GM12878 (cell line): ENCODE measurements around the gene NHERF1. TPM values are rescaled to one million over a fixed set of nuclear protein-coding genes. Genes with fewer than 3 reads are reported as not detected.

Source experiments
- ATAC-seq: fragments of 200-7000 bp; cut with Tn5 transposase; 3 replicates; pipeline ENCODE4 v1.9.1; 2020; ENCODE audit warnings: mild to moderate bottlenecking, moderate library complexity
- BruUV-seq: library from RNA; stranded (reverse); fragments of 400-500 nt; replicated peaks from 2 replicates; lab custom pipeline; 2021; lab: Mats Ljungman, UMichigan
- CTCF ChIA-PET: fragments of 300-600 bp; sonication (Branson Sonifier 250); formaldehyde crosslinking; extraction: SDS; loops from one replicate; lab custom pipeline; 2021; ENCODE audit warnings: inconsistent platforms; lab: Yijun Ruan, JAX
- POLR2A ChIA-PET: fragments of 350-600 bp; formaldehyde crosslinking; extraction: SDS; loops from one replicate; lab custom pipeline; 2021; ENCODE audit warnings: inconsistent platforms; lab: Charles Lee
- RAD21 ChIA-PET: fragments of 300-600 bp; sonication (Branson Sonifier 250); formaldehyde crosslinking; loops from one replicate; lab custom pipeline; 2023; ENCODE audit warnings: antibody characterized with exemption; ENCODE audit not compliant: unreplicated experiment; lab: Charles Lee
- SMC1A ChIA-PET: fragments of 300-600 bp; sonication (Branson Sonifier 250); formaldehyde crosslinking; loops from one replicate; lab custom pipeline; 2023; ENCODE audit not compliant: unreplicated experiment, uncharacterized antibody; lab: Charles Lee
- DNase-seq: peaks from one replicate; pipeline ENCODE4 v3.0.0-alpha.2; 2011; ENCODE audit warnings: low read depth, low spot score
- FAIRE-seq: peaks from 3 replicates; lab custom pipeline; 2011; peaks lifted over from hg19 to GRCh38; lab: Jason Lieb, UNC
- H2AFZ ChIP-seq: 2 replicates; pipeline ENCODE4 v1.6.0; 2011; ENCODE audit warnings: low read depth, low read length, control low read depth; ENCODE audit not compliant: control insufficient read depth
- H3K27ac ChIP-seq: 2 replicates; pipeline ENCODE4 v1.5.1; 2011; ENCODE audit warnings: control low read depth; ENCODE audit not compliant: control insufficient read depth, insufficient read depth
- H3K27me3 ChIP-seq, 2 experiments: replicated peaks in 1 of 2; 2 replicates each; pipeline versions ENCODE4 v1.6.0 to v1.6.1; 2011; ENCODE audit warnings: low read length in 1 of 2; ENCODE audit not compliant: control insufficient read depth in 2 of 2, insufficient read depth in 2 of 2
- H3K36me3 ChIP-seq, 2 experiments: 2 replicates each; pipeline ENCODE4 v1.5.1; 2011; ENCODE audit warnings: low read length in 1 of 2; ENCODE audit not compliant: control insufficient read depth in 2 of 2, insufficient read depth in 2 of 2
- H3K4me1 ChIP-seq: 2 replicates; pipeline ENCODE4 v1.6.1; 2011; ENCODE audit warnings: mild to moderate bottlenecking, low read length, moderate library complexity, mixed read lengths; ENCODE audit not compliant: control insufficient read depth, insufficient read depth
- H3K4me2 ChIP-seq: 2 replicates; pipeline ENCODE4 v1.6.0; 2011; ENCODE audit warnings: control low read depth; ENCODE audit not compliant: control insufficient read depth, insufficient read depth
- H3K4me3 ChIP-seq: fragments of 200-600 bp; sonication (generic); 2 replicates; pipeline ENCODE4 v1.5.1; 2016
- H3K79me2 ChIP-seq: 2 replicates; pipeline ENCODE4 v1.6.0; 2011; ENCODE audit warnings: low read length; ENCODE audit not compliant: control insufficient read depth, insufficient read depth
- H3K9ac ChIP-seq: 2 replicates; pipeline ENCODE4 v1.8.0; 2011; ENCODE audit warnings: low read length, control low read depth, mixed read lengths; ENCODE audit not compliant: control insufficient read depth, insufficient read depth
- H3K9me3 ChIP-seq: replicated peaks from 3 replicates; pipeline ENCODE4 v1.5.1; 2011; ENCODE audit warnings: mild to moderate bottlenecking, low read length; ENCODE audit not compliant: control insufficient read depth, insufficient read depth
- H4K20me1 ChIP-seq: 2 replicates; pipeline ENCODE4 v1.6.0; 2011; ENCODE audit not compliant: control insufficient read depth, insufficient read depth
- BRCA1 ChIP-seq: IDR thresholded peaks from 2 replicates; pipeline ENCODE4 v1.6.1; 2011; ENCODE audit warnings: low read depth, low read length, improper control_type of control experiment
- NKRF ChIP-seq: fragments of 450-650 bp; conservative IDR thresholded peaks from 2 replicates; pipeline ENCODE4 v1.6.1; 2017; ENCODE audit warnings: mild to moderate bottlenecking, moderate library complexity
- NR2F1 ChIP-seq: fragments of 450-650 bp; conservative IDR thresholded peaks from 2 replicates; pipeline ENCODE4 v1.6.1; 2017; ENCODE audit warnings: mild to moderate bottlenecking
- PKNOX1 ChIP-seq: fragments of 450-650 bp; IDR thresholded peaks from 2 replicates; pipeline ENCODE4 v1.6.1; 2016; ENCODE audit warnings: mild to moderate bottlenecking
- POLR2AphosphoS5 ChIP-seq: IDR thresholded peaks from 2 replicates; pipeline ENCODE4 v1.6.1; 2011; ENCODE audit warnings: mild to moderate bottlenecking, low read length, inconsistent platforms
- RBBP5 ChIP-seq: fragments of 200-600 bp; sonication (generic); conservative IDR thresholded peaks from 2 replicates; pipeline ENCODE4 v1.6.1; 2016
- SMARCA5 ChIP-seq: fragments of 450-650 bp; IDR thresholded peaks from 2 replicates; pipeline ENCODE4 v1.6.1; 2017; ENCODE audit warnings: mild to moderate bottlenecking
- ZNF207 ChIP-seq: fragments of 450-650 bp; IDR thresholded peaks from 2 replicates; pipeline ENCODE4 v1.6.1; 2014; ENCODE audit warnings: antibody characterized with exemption, mild to moderate bottlenecking, borderline replicate concordance
- WGBS: methylation state at CpG from one replicate; pipeline ENCODE4 v1.1.6; 2016; ENCODE audit warnings: low lambda C conversion rate; ENCODE audit not compliant: insufficient replicate concordance, insufficient coverage; ENCODE audit errors: missing lambda C conversion rate; 5-methylcytosine and 5-hydroxymethylcytosine counted together
- in situ Hi-C: fragments of 300-500 bp; cut with MboI; formaldehyde crosslinking; loops from 9 replicates; pipeline ENCODE4 v1.14.3; 2018; ENCODE audit warnings: mixed read lengths
- intact Hi-C: fragments of 100-400 bp; cut with micrococcal nuclease; formaldehyde crosslinking; loops from one replicate; pipeline ENCODE4 v1.14.2; 2022; ENCODE audit not compliant: unreplicated experiment
- polyA plus RNA-seq, 11 experiments: library from polyadenylated mRNA; depleted of rRNA in 4 of 11; unstranded in 6 of 11; stranded (reverse) in 5 of 11; fragments of >200 nt; fragmentation: Nextera tagmentation in 4 of 11; fragmentation: Illumina TruSeq in 1 of 11; extraction: Ambion mirVana in 4 of 11; extraction: Trizol in 1 of 11; gene quantifications; 1 replicate in 1 of 11; 2 replicates in 10 of 11; pipeline versions ENCODE4 v1.2.1 to v1.2.3, GENCODE V29; 2011 to 2016; ENCODE audit warnings: inconsistent platforms in 2 of 11, missing spikeins in 2 of 11, low read depth in 1 of 11
- total RNA-seq, 4 experiments: library from RNA; depleted of rRNA in 3 of 4; stranded (reverse); fragments of >200 nt in 3 of 4; fragmentation: Illumina TruSeq in 1 of 4; extraction: Trizol in 1 of 4; gene quantifications; 2 replicates each; pipeline versions ENCODE4 v1.2.1 to v1.2.3, GENCODE V29; 2013 to 2021

NHERF1 gene
- total and polyA plus RNA-seq, 10 of the 15 experiments (the other 5 are each of a cell fraction or from before 2014, with no cell fraction given): 13.4 to 61.6 (median 39.0) TPM

- Histone ChIP-seq H3K4me3 (no peak overlapping the region), H3K27ac (no peak overlapping the region), H3K27me3 (no peaks in the 10 kb centered on the region), H3K9me3 (no peaks in the 10 kb centered on the region), H3K36me3 (peaks cover 0 to 4% of the 10 kb centered on the region in 2 experiments; a peak in 3 of 4 replicates), H2AFZ (no peak overlapping the region), H3K4me1 (no peaks in the 10 kb centered on the region), H4K20me1 (no peaks in the 10 kb centered on the region), H3K4me2 (no peak overlapping the region), H3K9ac (no peak overlapping the region), H3K79me2 (no peaks in the 10 kb centered on the region)
- POLR2A ChIA-PET: no interaction called here
- SMC1A ChIA-PET: no interaction called here
- no peak for TF ChIP-seq NR2F1
- TF ChIP-seq SMARCA5: no peak
- no peak for TF ChIP-seq ZNF207
- no peak for TF ChIP-seq RBBP5
- TF ChIP-seq NKRF: no peak
- no peak for TF ChIP-seq BRCA1
- TF ChIP-seq POLR2AphosphoS5: no peak
- TF ChIP-seq PKNOX1: no peak
- DNase-seq: no peak
- 76% methylated on average over 8 of the region's 8 CpGs for WGBS
- intact Hi-C loops: no loop called here
- FAIRE-seq: no peak
- BruUV-seq: no TSS peak
- CTCF ChIA-PET: interaction anchor here (0.5 to 1.2 kb wide), 2 partner anchors 11 to 293 kb away, joined by 3 to 9 read pairs; no protein-coding TSS in a partner anchor
- ATAC-seq: no peak
- RAD21 ChIA-PET: no interaction called here
- in situ Hi-C loops: no loop called here
Observed at GRCh38 chr17:74801896-74802295, 53.5 kb downstream of the NHERF1 start.
